Endothelial cell of umbilical vein (primary cell): ENCODE results near the gene CNTN5. TPM values are rescaled to one million over a fixed set of nuclear protein-coding genes. Genes with fewer than 3 reads are reported as not detected.

Source experiments
- BruUV-seq: library from RNA; stranded (reverse); fragments of 400-500 nt; replicated peaks from 2 replicates; lab custom pipeline; 2021; lab: Mats Ljungman, UMichigan
- CTCF ChIA-PET: fragments of 300-600, 350-600 bp; sonication (Branson Sonifier 250); formaldehyde crosslinking; loops from one replicate; lab custom pipeline; 2021; ENCODE audit warnings: antibody characterized with exemption, inconsistent platforms; lab: Charles Lee
- POLR2A ChIA-PET: fragments of 300-600, 350-600 bp; sonication (Branson Sonifier 250); formaldehyde crosslinking; loops from one replicate; lab custom pipeline; 2021; ENCODE audit warnings: antibody characterized with exemption, inconsistent platforms; lab: Charles Lee
- DNase-seq: peaks from one replicate; pipeline ENCODE4 v3.0.0-alpha.2; 2011; ENCODE audit warnings: low read depth, low spot score
- FAIRE-seq: peaks from 2 replicates; lab custom pipeline; 2011; peaks lifted over from hg19 to GRCh38; lab: Jason Lieb, UNC
- H2AFZ ChIP-seq: 2 replicates; pipeline ENCODE4 v1.6.0; 2012; ENCODE audit warnings: low read depth, low read length, control low read depth, inconsistent platforms
- H3K27ac ChIP-seq: 2 replicates; pipeline ENCODE4 v1.5.1; 2011; ENCODE audit warnings: low read depth, mild to moderate bottlenecking, control low read depth, low read length, moderate library complexity; ENCODE audit not compliant: insufficient read depth
- H3K27me3 ChIP-seq, 2 experiments: 2 replicates each; pipeline versions ENCODE4 v1.6.0 to v1.6.1; 2011; ENCODE audit warnings: low read length in 2 of 2, mixed read lengths in 1 of 2; ENCODE audit not compliant: control insufficient read depth in 2 of 2, insufficient read depth in 2 of 2
- H3K36me3 ChIP-seq, 2 experiments: 2 replicates in 1 of 2; 3 replicates in 1 of 2; pipeline ENCODE4 v1.5.1; 2011; ENCODE audit warnings: low read length in 2 of 2, mild to moderate bottlenecking in 1 of 2, moderate library complexity in 1 of 2; ENCODE audit not compliant: control insufficient read depth in 2 of 2, insufficient read depth in 2 of 2; ENCODE audit errors: extremely low read depth in 1 of 2
- H3K4me1 ChIP-seq: 3 replicates; pipeline ENCODE4 v1.5.1; 2011; ENCODE audit warnings: mild to moderate bottlenecking, low read length; ENCODE audit not compliant: control insufficient read depth, insufficient read depth; ENCODE audit errors: extremely low read depth
- H3K4me2 ChIP-seq: 2 replicates; pipeline ENCODE4 v1.6.1; 2011; ENCODE audit warnings: low read length, control low read depth, mixed read lengths; ENCODE audit not compliant: insufficient read depth
- H3K4me3 ChIP-seq, 3 experiments: fragments of 200-600 bp in 1 of 3; sonication (generic), shearing (Covaris generic) in 1 of 3; replicated peaks in 1 of 3; 2 replicates each; pipeline ENCODE4 v1.5.1; 2011 to 2016; ENCODE audit warnings: control low read depth in 3 of 3, low read length in 3 of 3, mild to moderate bottlenecking in 2 of 3, inconsistent platforms in 1 of 3, low read depth in 1 of 3, moderate library complexity in 1 of 3; ENCODE audit not compliant: insufficient read depth in 1 of 3
- H3K79me2 ChIP-seq: 2 replicates; pipeline ENCODE4 v1.6.0; 2012; ENCODE audit warnings: low read length, inconsistent platforms; ENCODE audit not compliant: control insufficient read depth, insufficient read depth
- H3K9ac ChIP-seq: replicated peaks from 2 replicates; pipeline ENCODE3; 2011; ENCODE audit warnings: low read length, control low read depth; ENCODE audit not compliant: insufficient read depth; ENCODE audit errors: extremely low read depth
- H3K9me1 ChIP-seq: replicated peaks from 3 replicates; pipeline ENCODE4 v1.6.0; 2011; ENCODE audit warnings: mild to moderate bottlenecking, low read length; ENCODE audit not compliant: control insufficient read depth, insufficient read depth; ENCODE audit errors: extremely low read depth
- H3K9me3 ChIP-seq: replicated peaks from 2 replicates; pipeline ENCODE4 v1.5.1; 2012; ENCODE audit warnings: low read length, inconsistent platforms; ENCODE audit not compliant: control insufficient read depth, insufficient read depth
- H4K20me1 ChIP-seq: replicated peaks from 2 replicates; pipeline ENCODE3; 2011; ENCODE audit warnings: mild to moderate bottlenecking, low read length; ENCODE audit not compliant: control insufficient read depth, insufficient read depth; ENCODE audit errors: extremely low read depth
- EZH2 ChIP-seq: IDR thresholded peaks from 2 replicates; pipeline ENCODE4 v1.6.1; 2012; ENCODE audit warnings: borderline replicate concordance, low read depth, mild to moderate bottlenecking, moderate library complexity, low read length, inconsistent platforms; ENCODE audit not compliant: severe bottlenecking
- GATA2 ChIP-seq: IDR thresholded peaks from 2 replicates; pipeline ENCODE4 v1.7.0; 2011; ENCODE audit warnings: low read depth, mild to moderate bottlenecking, moderate library complexity, mixed read lengths, low read length; ENCODE audit not compliant: insufficient read length, insufficient read depth
- JUN ChIP-seq: IDR thresholded peaks from 2 replicates; pipeline ENCODE4 v1.6.1; 2011; ENCODE audit warnings: borderline replicate concordance, low read depth; ENCODE audit not compliant: insufficient read length, insufficient read depth
- MAX ChIP-seq: IDR thresholded peaks from 2 replicates; pipeline ENCODE4 v1.6.1; 2011; ENCODE audit not compliant: insufficient read depth, insufficient read length
- MYC ChIP-seq: IDR thresholded peaks from one replicate; pipeline ENCODE4 v1.6.1; 2011; ENCODE audit warnings: mild to moderate bottlenecking, low read depth, low read length
- POLR2A ChIP-seq: IDR thresholded peaks from 2 replicates; pipeline ENCODE4 v1.6.1; 2012; ENCODE audit warnings: low read depth, mild to moderate bottlenecking, control low read depth, low read length
- POLR2AphosphoS5 ChIP-seq: IDR thresholded peaks from 2 replicates; pipeline ENCODE4 v1.6.1; 2012; ENCODE audit warnings: low read depth, mild to moderate bottlenecking, control low read depth, low read length, moderate library complexity; ENCODE audit not compliant: insufficient read depth
- dilution Hi-C: fragments of 300-500 bp; cut with MboI; formaldehyde crosslinking; loops from one replicate; pipeline ENCODE4 v1.15.0; 2019; ENCODE audit warnings: low sequenced_read_pairs; ENCODE audit not compliant: extremely low pct_ligation_motif_present
- intact Hi-C: fragments of 100-400 bp; cut with micrococcal nuclease; formaldehyde crosslinking; loops from one replicate; pipeline ENCODE4 v1.10.0; 2022
- polyA plus RNA-seq, 4 experiments: library from polyadenylated mRNA; depleted of rRNA in 3 of 4; stranded (reverse) in 3 of 4; unstranded in 1 of 4; fragments of >200 nt; gene quantifications; 2 replicates each; pipeline versions ENCODE4 v1.2.1 to v1.2.3, GENCODE V29; 2011 to 2012; ENCODE audit warnings: missing spikeins in 1 of 4
- total RNA-seq: library from RNA; stranded (reverse); gene quantifications from 2 replicates; pipeline ENCODE4 v1.2.3, GENCODE V29; 2021

Gene CNTN5
- total and polyA plus RNA-seq, 2 donors (not counting 3 experiments of a cell fraction or from before 2014, with no cell fraction given), result not detected

- Histone ChIP-seq H3K9me1 (no peaks in the 10 kb centered on the region), H3K27ac (no peak overlapping the region), H3K9ac (no peak overlapping the region), H4K20me1 (no peaks in the 10 kb centered on the region), H2AFZ (no peak overlapping the region), H3K36me3 (no peaks in the 10 kb centered on the region), H3K4me3 (no peak overlapping the region), H3K27me3 (no peaks in the 10 kb centered on the region), H3K9me3 (no peaks in the 10 kb centered on the region), H3K4me1 (no peaks in the 10 kb centered on the region), H3K79me2 (no peaks in the 10 kb centered on the region), H3K4me2 (no peak overlapping the region)
- CTCF ChIA-PET, result no interaction called here
- no TSS peak for BruUV-seq
- intact Hi-C loops, result no loop called here
- DNase-seq (no peak), FAIRE-seq (no peak)
- TF ChIP-seq EZH2 (no peak), MYC (no peak)
- POLR2A ChIA-PET, result no interaction called here
- dilution Hi-C loops, result no loop called here
Observed at GRCh38 chr11:99693941-99694492, 673.3 kb downstream of the CNTN5 start.

- Histone ChIP-seq H3K9me1 (no peaks in the 10 kb centered on the region), H3K4me3 (no peak overlapping the region), H3K27me3 (no peaks in the 10 kb centered on the region), H3K27ac (no peak overlapping the region), H3K79me2 (no peaks in the 10 kb centered on the region), H3K4me2 (no peak overlapping the region), H3K36me3 (no peaks in the 10 kb centered on the region), H3K9me3 (peaks cover 2% of the 10 kb centered on the region), H3K4me1 (no peaks in the 10 kb centered on the region), H2AFZ (no peak overlapping the region), H3K9ac (no peak overlapping the region), H4K20me1 (no peaks in the 10 kb centered on the region)
- CTCF ChIA-PET, result no interaction called here
- intact Hi-C loops (no loop called here), dilution Hi-C loops (no loop called here)
- POLR2A ChIA-PET, result no interaction called here
- no peak for FAIRE-seq
- no peak for TF ChIP-seq MAX
- TF ChIP-seq JUN, result no peak
- TF ChIP-seq POLR2A, result no peak
- TF ChIP-seq MYC, result no peak
- no peak for TF ChIP-seq POLR2AphosphoS5
- TF ChIP-seq GATA2, result no peak
- TF ChIP-seq EZH2, result no peak
- BruUV-seq, result no TSS peak
- no peak for DNase-seq
Observed at GRCh38 chr11:99695106-99695505, 674.4 kb downstream of the CNTN5 start.
